Tibial nerve (tissue), 4 donors: ENCODE measurements around the gene C1orf53. TPM values are rescaled to one million over a fixed set of nuclear protein-coding genes. Genes with fewer than 3 reads are reported as not detected.

Source experiments
- DNase-seq, 2 donors: peaks; one replicate each; pipeline ENCODE4 v3.0.0-alpha.2; 2019; ENCODE audit warnings: low spot score in 2 of 2
- H3K27ac ChIP-seq, 4 donors: fragments of 200-600 bp; sonication (generic) in 3 of 4; one replicate each; pipeline ENCODE4 v1.5.1; 2017 to 2019; ENCODE audit warnings: mild to moderate bottlenecking in 1 of 4
- H3K27me3 ChIP-seq, 2 donors: fragments of 200-600 bp; sonication (generic) in 1 of 2; one replicate each; pipeline versions ENCODE4 v1.5.1 to v1.6.0; 2017 to 2019
- H3K36me3 ChIP-seq, 3 donors: fragments of 200-600 bp; sonication (generic); one replicate each; pipeline ENCODE4 v1.5.1; 2018 to 2019
- H3K4me1 ChIP-seq, 4 donors: fragments of 200-600 bp; sonication (generic) in 3 of 4; one replicate each; pipeline ENCODE4 v1.5.1; 2017 to 2019
- H3K4me3 ChIP-seq, 4 donors: fragments of 200-600 bp; sonication (generic) in 3 of 4; one replicate each; pipeline ENCODE4 v1.5.1; 2017 to 2019; ENCODE audit warnings: mild to moderate bottlenecking in 1 of 4, moderate library complexity in 1 of 4
- H3K9me3 ChIP-seq, 4 donors: fragments of 200-600 bp; sonication (generic) in 3 of 4; one replicate each; pipeline ENCODE4 v1.5.1; 2017 to 2019
- CTCF ChIP-seq, 5 experiments: fragments of 200-600 bp in 3 of 5; fragments of 450-650 bp in 2 of 5; sonication (generic) in 3 of 5; IDR thresholded peaks; one replicate each; pipeline ENCODE4 v1.5.1; 2016 to 2019; ENCODE audit warnings: antibody characterized with exemption in 5 of 5, mild to moderate bottlenecking in 3 of 5, moderate library complexity in 2 of 5
- EP300 ChIP-seq, 2 donors: sonication (generic); formaldehyde crosslinking; IDR thresholded peaks; one replicate each; pipeline ENCODE4 v1.6.1; 2017; ENCODE audit warnings: antibody characterized with exemption in 2 of 2, mild to moderate bottlenecking in 1 of 2
- POLR2A ChIP-seq, 2 donors: fragments of 450-650 bp; IDR thresholded peaks; one replicate each; pipeline ENCODE4 v1.6.1; 2017; ENCODE audit warnings: antibody characterized with exemption in 2 of 2, mild to moderate bottlenecking in 2 of 2, moderate library complexity in 2 of 2
- WGBS, 2 donors: methylation state at CpG; one replicate each; pipeline ENCODE4 v1.1.5; 2018; 5-methylcytosine and 5-hydroxymethylcytosine counted together
- total RNA-seq, 4 donors: library from RNA; depleted of rRNA; stranded (reverse); fragments of >200 nt; gene quantifications; one replicate each; pipeline ENCODE4 v1.1.0, GENCODE V29; 2016

C1orf53 gene
- total RNA-seq, 4 donors from 2014 or later: not detected

GRCh38 chr1:197903196-197903514, 725 bp downstream of the C1orf53 start:
- H3K9me3 ChIP-seq: no peaks in the 10 kb centered on the region
- TF ChIP-seq EP300 (IDR thresholded peaks at IDR 0.05) (no peak), POLR2A (IDR thresholded peaks at IDR 0.05) (no peak), CTCF (IDR thresholded peaks at IDR 0.05) (no peak)
- 23 to 24% methylated on average over 3 of the region's 3 CpGs for WGBS, 2 donors
- peak overlapping the region; percentile 70 to 91 (median 74) for H3K4me3 ChIP-seq
- H3K4me1 ChIP-seq: peaks cover 0 to 12% (median 0%) of the 10 kb centered on the region in 4 donors
- H3K27me3 ChIP-seq: peaks cover 0 to 53% of the 10 kb centered on the region in 2 donors
- no peaks in the 10 kb centered on the region for H3K36me3 ChIP-seq
- H3K27ac ChIP-seq: peak overlapping the region in 2 of 4 donors; percentile 76 to 84
- DNase-seq: no peak

- Histone ChIP-seq H3K9me3 (no peaks in the 10 kb centered on the region), H3K36me3 (no peaks in the 10 kb centered on the region), H3K27ac (no peak overlapping the region), H3K4me3 (no peak overlapping the region), H3K27me3 (peaks cover 0 to 63% of the 10 kb centered on the region in 2 donors), H3K4me1 (peaks cover 0 to 18% (median 0%) of the 10 kb centered on the region in 4 donors)
- no peak for TF ChIP-seq CTCF (IDR thresholded peaks at IDR 0.05)
- no peak for TF ChIP-seq EP300 (IDR thresholded peaks at IDR 0.05)
- no peak for TF ChIP-seq POLR2A (IDR thresholded peaks at IDR 0.05)
- DNase-seq: no peak
- 48 to 55% methylated on average over 11 of the region's 11 CpGs for WGBS, 2 donors
Measured at GRCh38 chr1:197904126-197904787, 1.8 kb downstream of the C1orf53 start.

- Histone ChIP-seq H3K4me1 (peaks cover 0 to 28% (median 2%) of the 10 kb centered on the region in 4 donors), H3K27ac (no peak overlapping the region), H3K27me3 (peaks cover 0 to 79% of the 10 kb centered on the region in 2 donors), H3K4me3 (no peak overlapping the region), H3K36me3 (no peaks in the 10 kb centered on the region), H3K9me3 (no peaks in the 10 kb centered on the region)
- WGBS, 2 donors: 47 to 54% methylated on average over 5 of the region's 5 CpGs
- no peak for TF ChIP-seq POLR2A (IDR thresholded peaks at IDR 0.05)
- no peak for TF ChIP-seq EP300 (IDR thresholded peaks at IDR 0.05)
- no peak for TF ChIP-seq CTCF (IDR thresholded peaks at IDR 0.05)
- no peak for DNase-seq
Measured at GRCh38 chr1:197905699-197906351, 3.4 kb downstream of the C1orf53 start.

GRCh38 chr1:197907846-197908616, 5.6 kb downstream of the C1orf53 start:
- TF ChIP-seq CTCF (IDR thresholded peaks at IDR 0.05) (no peak), EP300 (IDR thresholded peaks at IDR 0.05) (no peak), POLR2A (IDR thresholded peaks at IDR 0.05) (no peak)
- no peaks in the 10 kb centered on the region for H3K9me3 ChIP-seq
- DNase-seq: no peak
- no peak overlapping the region for H3K27ac ChIP-seq
- WGBS, 2 donors: 43 to 56% methylated on average over 3 of the region's 3 CpGs
- peaks cover 0 to 44% (median 18%) of the 10 kb centered on the region in 4 donors for H3K4me1 ChIP-seq
- peaks cover 2 to 100% of the 10 kb centered on the region in 2 donors for H3K27me3 ChIP-seq
- H3K4me3 ChIP-seq: no peak overlapping the region
- H3K36me3 ChIP-seq: no peaks in the 10 kb centered on the region
